ENCODE measurements around the gene MTOR.
"Not testable (repeated sequence)": the region's sequence is repeated elsewhere in the genome, so short reads cannot be mapped to it uniquely, and the experiment has no call there.

The MTOR gene

DNA sequence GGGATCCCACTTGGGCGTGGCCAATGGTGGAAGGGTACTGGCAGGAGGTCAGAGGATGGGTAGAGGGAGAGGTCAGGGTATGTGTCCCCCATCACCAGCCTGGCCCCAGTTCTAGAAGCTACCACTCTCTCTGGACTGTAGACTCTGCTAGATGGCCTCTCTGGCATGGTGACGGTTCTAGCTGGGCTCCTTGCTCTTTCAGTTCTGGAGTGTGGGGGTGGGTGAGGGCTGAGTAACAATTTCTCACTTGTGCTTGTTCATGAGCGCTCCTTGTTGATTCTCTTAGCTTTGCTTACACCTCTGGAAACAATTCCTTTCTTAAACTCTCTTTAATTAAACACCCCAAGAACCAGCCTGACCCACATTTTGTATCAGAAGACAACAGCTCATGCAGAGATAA lies 137.4 kb downstream of the MTOR start:
- H3K27ac Mint-ChIP-seq: peak overlapping the region; percentile 51
- no peak overlapping the region for H3K4me3 Mint-ChIP-seq

DNA sequence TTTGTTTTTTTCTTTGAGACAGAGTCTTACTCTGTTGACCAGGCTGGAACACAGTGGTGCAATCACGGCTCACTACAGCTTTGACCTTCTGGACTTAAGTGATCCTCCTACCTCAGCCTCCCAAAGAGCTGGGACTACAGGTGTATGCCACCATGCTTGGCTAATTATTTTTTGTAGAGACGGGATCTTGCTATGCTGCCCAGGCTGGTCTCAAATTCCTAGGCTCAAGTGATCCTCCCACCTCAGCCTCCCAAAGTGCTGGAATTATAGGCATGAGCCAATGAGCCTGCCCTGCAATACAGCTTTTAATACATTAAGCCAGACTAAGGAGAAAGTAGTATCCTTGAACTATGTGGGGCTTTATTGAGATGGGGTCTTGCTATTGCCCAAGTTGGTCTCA lies 146.0 kb downstream of the MTOR start:
- Mint-ChIP-seq H3K4me3 (no peak overlapping the region), H3K27ac (no peak overlapping the region), H3K4me1 (ENCODE audit: low read depth) (no peaks in the 10 kb centered on the region), H3K36me3 (ENCODE audit: low read depth) (peaks cover 82% of the 10 kb centered on the region), H3K27me3 (no peaks in the 10 kb centered on the region), H3K9me3 (no peaks in the 10 kb centered on the region)
- DNase-seq: no peak

More for the DNA sequence above, 137.4 kb downstream of the MTOR start:
- Mint-ChIP-seq H3K4me1 (ENCODE audit: low read depth) (peaks cover 3% of the 10 kb centered on the region), H3K9me3 (no peaks in the 10 kb centered on the region), H3K36me3 (ENCODE audit: low read depth) (peaks cover 90% of the 10 kb centered on the region), H3K27me3 (no peaks in the 10 kb centered on the region)
- DNase-seq: no peak

DNA sequence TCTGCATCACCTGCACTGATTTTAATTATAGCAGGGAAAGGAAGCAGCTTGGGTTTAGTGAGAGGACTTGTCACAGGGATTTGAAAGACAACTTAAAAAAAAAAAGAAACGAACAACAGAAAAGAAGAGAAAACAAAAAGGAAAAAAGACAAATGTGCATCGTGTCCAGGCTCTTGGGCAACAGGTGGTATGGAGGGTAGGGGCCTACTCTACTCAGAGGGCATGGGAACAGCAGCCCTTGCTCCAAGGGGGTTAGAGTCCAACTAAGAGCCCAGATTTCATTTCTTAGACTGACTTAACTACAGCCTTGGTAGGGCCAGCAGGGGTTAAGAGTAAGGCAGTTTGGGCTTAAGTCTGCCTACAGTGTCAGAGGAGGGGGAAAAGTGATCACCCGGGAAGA lies 147.4 kb downstream of the MTOR start:
- Mint-ChIP-seq H3K9me3 (no peaks in the 10 kb centered on the region), H3K27me3 (no peaks in the 10 kb centered on the region), H3K36me3 (ENCODE audit: low read depth) (peaks cover 87% of the 10 kb centered on the region), H3K4me1 (ENCODE audit: low read depth) (no peaks in the 10 kb centered on the region), H3K4me3 (no peak overlapping the region), H3K27ac (no peak overlapping the region)
- no peak for DNase-seq

- Mint-ChIP-seq H3K4me1 (ENCODE audit: low read depth) (no peaks in the 10 kb centered on the region), H3K36me3 (ENCODE audit: low read depth) (peaks cover 92% of the 10 kb centered on the region), H3K27me3 (no peaks in the 10 kb centered on the region), H3K9me3 (no peaks in the 10 kb centered on the region), H3K27ac (no peak overlapping the region), H3K4me3 (no peak overlapping the region)
- no peak for DNase-seq
These were observed 153.1 kb downstream of the MTOR start for GRCh38 chr1:11109047-11109760.

DNA sequence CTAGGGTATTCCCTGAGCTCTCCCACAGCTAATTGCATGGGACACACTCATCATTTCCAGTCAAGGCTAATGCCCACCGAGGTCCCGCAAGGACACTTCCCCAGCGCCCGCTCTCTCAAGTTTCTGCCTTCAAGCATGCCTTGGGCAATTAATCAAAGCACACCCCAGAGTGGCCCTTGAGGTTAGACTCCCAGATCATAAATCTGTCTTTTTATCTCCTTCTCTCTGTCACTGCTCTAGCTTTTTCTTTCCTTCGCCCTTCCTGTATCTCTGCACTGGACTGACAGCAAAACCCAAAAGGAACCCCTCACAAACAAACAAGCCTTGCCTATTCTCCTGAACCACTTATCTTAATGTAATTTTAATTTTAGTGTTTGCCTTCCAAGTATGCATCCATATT lies 154.8 kb downstream of the MTOR start:
- H3K4me1 Mint-ChIP-seq (ENCODE audit: low read depth): no peaks in the 10 kb centered on the region
- H3K36me3 Mint-ChIP-seq (ENCODE audit: low read depth): peaks cover 78% of the 10 kb centered on the region
- H3K4me3 Mint-ChIP-seq: no peak overlapping the region
- no peaks in the 10 kb centered on the region for H3K9me3 Mint-ChIP-seq
- H3K27ac Mint-ChIP-seq: no peak overlapping the region
- no peaks in the 10 kb centered on the region for H3K27me3 Mint-ChIP-seq
- DNase-seq: no peak

DNA sequence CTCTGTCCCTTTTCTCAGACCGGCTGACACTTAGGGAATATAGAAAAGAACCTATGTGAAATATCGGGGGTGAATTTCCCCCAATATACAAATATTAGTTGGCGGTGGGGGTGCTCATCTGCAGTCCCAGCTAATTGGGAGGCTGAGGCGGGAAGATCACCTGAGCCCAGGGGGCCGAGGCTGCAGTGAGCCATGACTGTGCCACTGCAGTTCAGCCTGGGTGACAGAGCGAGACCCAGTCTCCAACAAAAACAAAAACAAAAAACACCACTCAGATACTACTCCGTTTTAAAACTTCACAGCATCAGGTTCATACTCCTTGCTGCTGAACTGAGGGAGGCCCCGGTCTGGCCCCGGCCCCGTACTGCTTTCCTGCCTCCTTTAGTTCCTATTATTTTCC lies 156.8 kb downstream of the MTOR start:
- no peak overlapping the region for H3K27ac Mint-ChIP-seq
- H3K36me3 Mint-ChIP-seq (ENCODE audit: low read depth): peaks cover 58% of the 10 kb centered on the region
- no peaks in the 10 kb centered on the region for H3K4me1 Mint-ChIP-seq (ENCODE audit: low read depth)
- no peaks in the 10 kb centered on the region for H3K9me3 Mint-ChIP-seq
- no peak overlapping the region for H3K4me3 Mint-ChIP-seq
- no peak for DNase-seq
- no peaks in the 10 kb centered on the region for H3K27me3 Mint-ChIP-seq

GRCh38 chr1:11101347-11101746 lies 161.0 kb downstream of the MTOR start:
- Mint-ChIP-seq H3K27me3 (no peaks in the 10 kb centered on the region), H3K36me3 (ENCODE audit: low read depth) (peaks cover 46% of the 10 kb centered on the region), H3K27ac (no peak overlapping the region), H3K4me3 (no peak overlapping the region), H3K9me3 (no peaks in the 10 kb centered on the region), H3K4me1 (ENCODE audit: low read depth) (peaks cover 17% of the 10 kb centered on the region)
- DNase-seq: no peak

DNA sequence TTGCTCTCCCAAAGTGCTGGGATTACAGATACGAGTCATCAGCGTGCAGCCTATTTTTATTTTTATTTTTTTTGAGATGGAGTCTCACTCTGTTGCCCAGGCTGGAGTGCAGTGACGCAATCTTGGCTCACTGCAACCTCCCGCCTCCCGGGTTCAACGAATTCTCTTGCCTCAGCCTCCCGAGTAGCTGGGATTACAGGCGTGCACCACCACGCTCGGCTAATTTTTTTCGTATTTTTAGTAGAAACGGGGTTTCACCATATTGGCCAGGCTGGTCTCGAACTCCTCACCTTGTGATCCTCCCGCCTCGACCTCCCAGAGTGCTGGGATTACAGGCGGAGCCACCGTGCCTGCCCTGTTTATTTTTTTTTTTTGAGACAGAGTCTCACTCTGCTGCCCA lies 161.5 kb downstream of the MTOR start:
- H3K4me1 Mint-ChIP-seq (ENCODE audit: low read depth): peaks cover 17% of the 10 kb centered on the region
- H3K27me3 Mint-ChIP-seq, H3K9me3 Mint-ChIP-seq, H3K4me3 Mint-ChIP-seq, H3K27ac Mint-ChIP-seq, DNase-seq: not testable (repeated sequence)
- peaks cover 46% of the 10 kb centered on the region for H3K36me3 Mint-ChIP-seq (ENCODE audit: low read depth)

GRCh38 chr1:11100149-11100493 lies 162.2 kb downstream of the MTOR start:
- Mint-ChIP-seq H3K4me3 (peak overlapping the region; percentile 90), H3K9me3 (no peaks in the 10 kb centered on the region), H3K36me3 (ENCODE audit: low read depth) (peaks cover 46% of the 10 kb centered on the region), H3K4me1 (ENCODE audit: low read depth) (peaks cover 17% of the 10 kb centered on the region), H3K27ac (peak overlapping the region; percentile 97), H3K27me3 (no peaks in the 10 kb centered on the region)
- no peak for DNase-seq

DNA sequence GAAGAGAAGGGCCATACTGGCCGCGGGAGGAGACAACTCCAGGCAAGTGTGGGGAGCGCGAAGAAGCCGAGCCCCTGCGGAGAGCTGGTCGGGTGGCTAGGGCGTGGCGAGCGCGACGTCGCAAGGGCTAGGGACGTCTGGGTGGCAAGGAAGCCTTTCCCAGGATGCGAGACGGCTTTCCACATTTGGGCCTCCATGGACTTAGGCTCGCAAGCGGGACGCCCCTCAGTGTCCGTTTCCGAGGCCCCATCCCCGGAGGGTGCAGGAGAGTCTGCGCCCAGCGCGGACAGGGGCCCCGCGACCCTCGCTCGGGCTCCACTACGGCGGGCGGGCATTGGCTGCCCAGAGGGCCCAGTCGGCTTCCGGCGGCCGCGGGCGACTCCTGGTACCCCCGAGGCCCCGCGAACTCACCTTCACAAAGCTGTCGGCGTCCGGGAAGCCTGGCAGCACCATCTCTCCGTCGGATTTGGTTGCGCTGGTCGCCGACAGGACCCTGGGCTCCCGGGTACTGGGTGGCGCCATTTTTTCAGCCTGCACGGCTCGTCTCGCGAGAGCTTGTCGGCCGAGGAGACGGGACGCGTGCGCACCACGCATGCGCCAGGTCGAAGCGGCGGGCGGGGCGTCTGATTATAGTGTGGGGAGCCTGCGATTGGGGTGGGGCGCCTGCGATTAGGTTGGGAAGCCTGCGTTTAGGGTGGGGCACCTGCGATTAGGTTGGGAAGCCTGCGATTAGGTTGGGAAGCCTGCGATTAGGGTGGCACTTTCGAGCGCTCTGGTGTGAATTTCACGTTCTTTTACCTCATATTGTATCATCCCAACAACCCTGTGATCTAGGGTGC lies 162.8 kb downstream of the MTOR start, which contains the start of gene EXOSC10:
EXOSC10 (minus strand) TSS at position 560 of the 839 bp plus-strand sequence; CDS start at position 522, 38 bp downstream.
- H3K4me1 Mint-ChIP-seq (ENCODE audit: low read depth): peaks cover 17% of the 10 kb centered on the region
- DNase-seq: peak; percentile 97
- H3K27me3 Mint-ChIP-seq: no peaks in the 10 kb centered on the region
- H3K9me3 Mint-ChIP-seq: no peaks in the 10 kb centered on the region
- peak within 1 kb of the TSS; percentile 90 for H3K4me3 Mint-ChIP-seq
- H3K27ac Mint-ChIP-seq: peak within 1 kb of the TSS; percentile 97
- H3K36me3 Mint-ChIP-seq (ENCODE audit: low read depth): peaks cover 47% of the 10 kb centered on the region

GRCh38 chr1:11098931-11099309 lies 163.4 kb downstream of the MTOR start:
- Mint-ChIP-seq H3K27me3 (no peaks in the 10 kb centered on the region), H3K27ac (peak overlapping the region; percentile 97), H3K4me3 (peak overlapping the region; percentile 90), H3K36me3 (ENCODE audit: low read depth) (peaks cover 52% of the 10 kb centered on the region), H3K9me3 (no peaks in the 10 kb centered on the region), H3K4me1 (ENCODE audit: low read depth) (peaks cover 17% of the 10 kb centered on the region)
- DNase-seq: no peak

DNA sequence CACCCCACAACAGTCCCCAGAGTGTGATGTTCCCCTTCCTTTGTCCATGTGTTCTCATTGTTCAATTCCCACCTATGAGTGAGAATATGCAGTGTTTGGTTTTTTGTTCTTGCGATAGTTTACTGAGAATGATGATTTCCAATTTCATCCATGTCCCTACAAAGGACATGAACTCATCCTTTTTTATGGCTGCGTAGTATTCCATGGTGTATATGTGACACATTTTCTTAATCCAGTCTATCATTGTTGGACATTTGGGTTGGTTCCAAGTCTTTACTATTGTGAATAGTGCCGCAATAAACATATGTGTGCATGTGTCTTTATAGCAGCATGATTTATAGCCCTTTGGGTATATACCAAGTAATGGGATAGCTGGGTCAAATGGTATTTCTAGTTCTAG lies 178.6 kb downstream of the MTOR start:
- H3K4me3 Mint-ChIP-seq; DNase-seq; H3K9me3 Mint-ChIP-seq; H3K27me3 Mint-ChIP-seq; H3K27ac Mint-ChIP-seq; H3K4me1 Mint-ChIP-seq (ENCODE audit: low read depth): not testable (repeated sequence)
- H3K36me3 Mint-ChIP-seq (ENCODE audit: low read depth): peaks cover 85% of the 10 kb centered on the region

GRCh38 chr1:11080931-11081330 lies 181.4 kb downstream of the MTOR start:
- Mint-ChIP-seq H3K9me3 (no peaks in the 10 kb centered on the region), H3K4me3 (no peak overlapping the region), H3K27me3 (no peaks in the 10 kb centered on the region), H3K4me1 (ENCODE audit: low read depth) (no peaks in the 10 kb centered on the region), H3K36me3 (ENCODE audit: low read depth) (peaks cover 83% of the 10 kb centered on the region), H3K27ac (no peak overlapping the region)
- DNase-seq: no peak

DNA sequence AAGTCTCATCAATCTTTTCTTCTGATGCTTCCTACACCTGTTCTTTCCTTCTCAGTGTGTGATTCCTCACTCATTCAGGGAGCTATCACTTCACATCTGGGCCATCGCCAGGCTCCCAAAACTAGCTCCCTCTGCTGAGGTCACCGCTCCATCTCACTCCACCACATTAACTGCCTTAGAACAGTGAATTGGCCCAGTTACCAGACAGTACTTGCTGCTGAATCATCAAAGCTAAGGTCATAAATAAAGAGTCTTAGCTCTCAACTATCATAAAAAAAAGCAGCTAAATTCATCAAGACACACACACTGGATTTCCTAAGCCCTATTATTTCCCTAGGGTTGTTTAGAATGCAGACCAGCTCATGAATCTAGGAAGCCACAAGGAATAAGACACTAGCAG lies 183.7 kb downstream of the MTOR start:
- H3K4me1 Mint-ChIP-seq (ENCODE audit: low read depth): peaks cover 5% of the 10 kb centered on the region
- no peaks in the 10 kb centered on the region for H3K9me3 Mint-ChIP-seq
- no peak overlapping the region for H3K4me3 Mint-ChIP-seq
- H3K36me3 Mint-ChIP-seq (ENCODE audit: low read depth): peaks cover 82% of the 10 kb centered on the region
- DNase-seq: no peak
- no peak overlapping the region for H3K27ac Mint-ChIP-seq
- no peaks in the 10 kb centered on the region for H3K27me3 Mint-ChIP-seq

DNA sequence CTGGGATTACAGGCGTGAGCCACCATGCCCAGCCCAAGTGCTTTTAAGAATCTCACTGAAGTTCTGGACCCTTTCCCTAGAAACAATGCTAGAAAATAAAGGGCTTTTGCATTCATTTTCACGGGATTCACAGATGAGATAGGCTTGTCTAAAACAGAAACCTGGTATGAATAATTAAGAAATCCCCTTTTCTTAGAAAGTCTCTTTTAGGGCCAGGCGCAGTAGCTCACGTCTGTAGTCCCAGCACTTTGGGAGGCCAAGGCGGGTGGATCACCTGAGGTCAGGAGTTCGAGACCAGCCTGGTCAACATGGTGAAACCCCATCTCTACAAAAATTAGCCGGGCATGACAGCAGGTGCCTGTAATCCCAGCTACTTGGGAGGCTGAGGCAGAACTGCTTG lies 189.0 kb downstream of the MTOR start:
- H3K36me3 Mint-ChIP-seq (ENCODE audit: low read depth): peaks cover 94% of the 10 kb centered on the region
- H3K27ac Mint-ChIP-seq: peak overlapping the region; percentile 44
- not testable (repeated sequence) for H3K9me3 Mint-ChIP-seq, H3K4me3 Mint-ChIP-seq, DNase-seq, H3K27me3 Mint-ChIP-seq
- peaks cover 17% of the 10 kb centered on the region for H3K4me1 Mint-ChIP-seq (ENCODE audit: low read depth)
